ENCODE results near the gene BICD2. TPM values are rescaled to one million over a fixed set of nuclear protein-coding genes. Genes with fewer than 3 reads are reported as not detected.

BICD2 gene
- total and polyA plus RNA-seq, 2 of the 8 experiments (the other 6 are each of a cell fraction or from before 2014, with no cell fraction given) = 6.6 to 22.8 TPM

- no peak overlapping the region for H3K4me2 ChIP-seq (ENCODE audit: insufficient read depth in 1 of 2, low read depth in 2 of 2, low read length in 2 of 2)
- WGBS, 2 experiments (ENCODE audit: extremely low coverage in 1 of 2, insufficient coverage in 1 of 2, insufficient read length in 1 of 2, insufficient replicate concordance in 2 of 2, low coverage in 1 of 2, low lambda C conversion rate in 2 of 2, missing lambda C conversion rate in 1 of 2) = 92% methylated on average over 5 of the region's 5 CpGs; no CpG with 5 or more reads in 1 of the 2 experiments
- CTCF ChIA-PET (ENCODE audit: partially characterized antibody) = interaction anchor here (1.4 to 2.7 kb wide), 4 partner anchors 15 to 59 kb away, joined by 5 to 10 read pairs (median 6); no protein-coding TSS in a partner anchor
Measured at GRCh38 chr9:92775466-92775865, 10.8 kb upstream of the BICD2 start.

More at GRCh38 chr9:92775466-92775865, 10.8 kb upstream of the BICD2 start:
- Histone ChIP-seq H3K23ac (ENCODE audit: insufficient read length) (no peak overlapping the region), H3K4me3 (ENCODE audit: extremely low read depth in 1 of 4, insufficient read depth in 2 of 4, low read depth in 3 of 4, low read length in 4 of 4) (no peak overlapping the region), H3K79me2 (ENCODE audit: control insufficient read depth in 1 of 2, insufficient read depth in 2 of 2, low read length in 2 of 2) (no peaks in the 10 kb centered on the region), H3K18ac (ENCODE audit: extremely low read depth, low read length) (no peak overlapping the region), H2BK120ac (replicated peaks; ENCODE audit: low read depth, low read length) (no peak overlapping the region), H4K91ac (replicated peaks; ENCODE audit: insufficient read length, low read length) (no peak overlapping the region), H2BK15ac (ENCODE audit: low read length) (no peak overlapping the region), H3K4me1 (replicated peaks in 1 of 4; ENCODE audit: control insufficient read depth in 3 of 4, insufficient read depth in 4 of 4, low read length in 3 of 4) (peaks cover 0 to 3% (median 1%) of the 10 kb centered on the region in 4 experiments; a peak in 3 of 7 replicates), H4K5ac (ENCODE audit: insufficient read length, low read depth, low read length) (no peak overlapping the region), H3K23me2 (ENCODE audit: low read depth, low read length) (no peaks in the 10 kb centered on the region), H2AK5ac (ENCODE audit: low read depth, low read length) (no peak overlapping the region), H3K27me3 (replicated peaks in 1 of 4; ENCODE audit: control insufficient read depth in 3 of 4, extremely low read depth in 1 of 4, insufficient read depth in 3 of 4, low read length in 3 of 4) (no peaks in the 10 kb centered on the region), H2AFZ (ENCODE audit: low read length) (no peak overlapping the region), H4K8ac (ENCODE audit: extremely low read depth, insufficient read depth, low read length) (no peak overlapping the region), H3K14ac (ENCODE audit: insufficient read length) (no peak overlapping the region), H3K79me1 (ENCODE audit: low read depth, low read length) (no peaks in the 10 kb centered on the region), H3K27ac (ENCODE audit: low read depth, low read length) (no peak overlapping the region), H3K9ac (replicated peaks in 1 of 4; ENCODE audit: extremely low read depth in 1 of 4, low read depth in 3 of 4, low read length in 3 of 4) (no peak overlapping the region), H2BK5ac (ENCODE audit: low read depth, low read length) (no peak overlapping the region), H3K56ac (replicated peaks; ENCODE audit: insufficient read length, low read depth, low read length) (no peak overlapping the region), H2BK20ac (ENCODE audit: low read length) (no peak overlapping the region), H3K9me3 (ENCODE audit: insufficient read depth in 2 of 2, low read depth in 1 of 2, low read length in 1 of 2) (no peaks in the 10 kb centered on the region; a peak in 1 of 4 replicates), H2BK12ac (ENCODE audit: low read depth, low read length) (no peak overlapping the region), H3K4ac (replicated peaks; ENCODE audit: insufficient read length, low read depth, low read length) (no peak overlapping the region), H3K36me3 (ENCODE audit: control insufficient read depth in 2 of 4, insufficient read depth in 4 of 4, low read length in 3 of 4) (no peaks in the 10 kb centered on the region), H4K20me1 (replicated peaks in 1 of 2; ENCODE audit: control insufficient read depth in 1 of 2, insufficient read depth in 2 of 2, low read length in 2 of 2) (no peaks in the 10 kb centered on the region)
- POLR2A ChIA-PET (ENCODE audit: partially characterized antibody) = no interaction called here
- no peak for DNase-seq (ENCODE audit: low read depth in 1 of 2, low spot score in 2 of 2)
- TF ChIP-seq CBX8 (IDR thresholded peaks at IDR 0.05; ENCODE audit: borderline replicate concordance, low read depth, low read length) = no peak
- no peak for TF ChIP-seq CHD2 (IDR thresholded peaks at IDR 0.05; ENCODE audit: low read length)
- TF ChIP-seq ATF3 (IDR thresholded peaks at IDR 0.05; ENCODE audit: insufficient read depth, low read depth, low read length) = no peak
- TF ChIP-seq SP1 (IDR thresholded peaks at IDR 0.05; ENCODE audit: low read depth, low read length) = no peak
- no peak for TF ChIP-seq SP2 (IDR thresholded peaks at IDR 0.05; ENCODE audit: low read length)
- no peak for TF ChIP-seq TCF12 (IDR thresholded peaks at IDR 0.05; ENCODE audit: low read depth, low read length)
- TF ChIP-seq USF2 (IDR thresholded peaks at IDR 0.05; ENCODE audit: low read length) = no peak
- TF ChIP-seq GABPA (IDR thresholded peaks at IDR 0.05; ENCODE audit: borderline replicate concordance, insufficient read depth, low read length) = no peak
- no peak for FAIRE-seq

Data from H1 (cell line).